BLaER1 treated with 17β-estradiol and CSF1 and Interleukin-3, amounts not matched to agents 10 nM and 100 nM (cell line): ENCODE measurements around the gene ACAA1.
A peak's percentile ranks its signal among the peaks of the same experiment; 100 is the strongest.

ENCODE experiments used
- H3K27ac ChIP-seq, 11 experiments: shearing (Covaris generic); formaldehyde crosslinking; 2 replicates each; pipeline ENCODE4 v1.8.1; 2022
- H3K27me3 ChIP-seq, 11 experiments: shearing (Covaris generic); formaldehyde crosslinking; 2 replicates each; pipeline ENCODE4 v1.8.1; 2022
- H3K36me3 ChIP-seq, 11 experiments: shearing (Covaris generic); formaldehyde crosslinking; 2 replicates each; pipeline ENCODE4 v1.8.1; 2022
- H3K4me1 ChIP-seq, 10 experiments: shearing (Covaris generic); formaldehyde crosslinking; 2 replicates each; pipeline ENCODE4 v1.8.1; 2022
- H3K4me2 ChIP-seq, 11 experiments: shearing (Covaris generic); formaldehyde crosslinking; 2 replicates each; pipeline ENCODE4 v1.8.1; 2022
- H3K4me3 ChIP-seq, 10 experiments: shearing (Covaris generic); formaldehyde crosslinking; 2 replicates each; pipeline ENCODE4 v1.8.1; 2022
- H3K9ac ChIP-seq, 11 experiments: shearing (Covaris generic); formaldehyde crosslinking; 2 replicates each; pipeline ENCODE4 v1.8.1; 2022
- H3K9me3 ChIP-seq, 11 experiments: shearing (Covaris generic); formaldehyde crosslinking; replicated peaks in 1 of 11; 2 replicates each; pipeline ENCODE4 v1.8.1; 2022
- H4K20me1 ChIP-seq, 11 experiments: shearing (Covaris generic); formaldehyde crosslinking; 2 replicates each; pipeline ENCODE4 v1.8.1; 2022
- Cebpa-rat ChIP-seq, 11 experiments: shearing (Covaris generic); IDR thresholded peaks; 2 replicates each; pipeline ENCODE4 v1.8.1; 2022

Gene ACAA1

DNA sequence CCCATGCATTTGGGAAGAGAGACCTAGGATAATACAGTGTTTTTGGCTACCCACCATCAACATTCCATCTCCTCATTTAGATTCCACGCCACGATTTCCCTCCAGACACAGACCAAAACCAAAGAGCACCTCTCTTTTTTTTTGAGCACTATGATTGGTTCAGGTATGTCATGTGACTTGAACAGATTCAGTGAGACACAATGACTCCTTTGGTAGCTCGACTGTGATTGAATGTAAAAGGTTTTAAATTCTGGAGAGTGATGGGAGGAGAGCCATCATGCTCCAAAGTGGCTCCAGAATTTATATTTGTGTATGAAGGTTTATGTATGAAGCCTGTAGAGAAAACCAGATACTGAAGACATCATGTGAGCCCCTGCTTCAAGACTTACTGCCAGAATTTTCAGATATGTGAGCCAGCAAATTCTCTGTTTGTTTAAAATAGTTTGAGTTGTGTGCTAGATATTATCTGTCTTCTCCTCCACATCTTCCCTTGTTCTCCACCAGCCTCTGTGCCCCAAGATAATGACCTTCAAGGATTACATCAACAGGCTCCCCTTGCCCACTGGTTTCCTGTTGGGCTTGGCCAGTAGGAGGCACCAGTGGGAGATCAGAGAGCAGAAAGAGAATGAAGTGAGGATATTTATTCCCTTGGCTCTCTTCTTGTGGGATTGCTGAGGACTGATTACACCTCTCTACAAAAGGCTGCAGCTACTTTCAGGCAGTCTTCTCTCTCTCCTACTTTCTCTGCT is 14.0 kb upstream of the ACAA1 start:
- peak overlapping the region in 5 of 11 experiments; percentile 56 to 93 (median 82); a peak in 11 of 22 replicates for H3K4me2 ChIP-seq
- peaks cover 0 to 8% (median 0%) of the 10 kb centered on the region in 11 experiments; a peak in 1 of 22 replicates for H3K36me3 ChIP-seq
- peaks cover 11 to 28% (median 22%) of the 10 kb centered on the region in 11 experiments; a peak in 21 of 22 replicates for H3K9me3 ChIP-seq
- peak overlapping the region in 2 of 11 experiments; percentile 12 to 57; a peak in 3 of 22 replicates for H3K9ac ChIP-seq
- TF ChIP-seq Cebpa-rat (IDR thresholded peaks at IDR 0.05) = no peak
- peaks cover 6 to 100% (median 64%) of the 10 kb centered on the region in 10 experiments; a peak in 19 of 20 replicates for H3K4me1 ChIP-seq
- no peak overlapping the region for H3K4me3 ChIP-seq
- H3K27me3 ChIP-seq = no peaks in the 10 kb centered on the region
- H3K27ac ChIP-seq = peak overlapping the region in 6 of 11 experiments; percentile 19 to 93 (median 72); a peak in 10 of 22 replicates
- H4K20me1 ChIP-seq = no peaks in the 10 kb centered on the region

- peak overlapping the region in 10 of 11 experiments; percentile 0 to 93 (median 76); a peak in 19 of 22 replicates for H3K27ac ChIP-seq
- no peaks in the 10 kb centered on the region for H3K27me3 ChIP-seq
- H3K9ac ChIP-seq = peak overlapping the region in 7 of 11 experiments; percentile 21 to 73 (median 68); a peak in 12 of 22 replicates
- H3K4me1 ChIP-seq = peaks cover 6 to 97% (median 60%) of the 10 kb centered on the region in 10 experiments; a peak in 19 of 20 replicates
- no peak for TF ChIP-seq Cebpa-rat (IDR thresholded peaks at IDR 0.05)
- H3K4me3 ChIP-seq = no peak overlapping the region; a peak in 1 of 20 replicates
- no peaks in the 10 kb centered on the region for H4K20me1 ChIP-seq
- peaks cover 19 to 40% (median 33%) of the 10 kb centered on the region in 11 experiments; a peak in 21 of 22 replicates for H3K9me3 ChIP-seq
- peak overlapping the region in 9 of 11 experiments; percentile 12 to 93 (median 75); a peak in 16 of 22 replicates for H3K4me2 ChIP-seq
- H3K36me3 ChIP-seq = peaks cover 0 to 14% (median 0%) of the 10 kb centered on the region in 11 experiments; a peak in 1 of 22 replicates
Measured at GRCh38 chr3:38149708-38150107, 12.8 kb upstream of the ACAA1 start.

DNA sequence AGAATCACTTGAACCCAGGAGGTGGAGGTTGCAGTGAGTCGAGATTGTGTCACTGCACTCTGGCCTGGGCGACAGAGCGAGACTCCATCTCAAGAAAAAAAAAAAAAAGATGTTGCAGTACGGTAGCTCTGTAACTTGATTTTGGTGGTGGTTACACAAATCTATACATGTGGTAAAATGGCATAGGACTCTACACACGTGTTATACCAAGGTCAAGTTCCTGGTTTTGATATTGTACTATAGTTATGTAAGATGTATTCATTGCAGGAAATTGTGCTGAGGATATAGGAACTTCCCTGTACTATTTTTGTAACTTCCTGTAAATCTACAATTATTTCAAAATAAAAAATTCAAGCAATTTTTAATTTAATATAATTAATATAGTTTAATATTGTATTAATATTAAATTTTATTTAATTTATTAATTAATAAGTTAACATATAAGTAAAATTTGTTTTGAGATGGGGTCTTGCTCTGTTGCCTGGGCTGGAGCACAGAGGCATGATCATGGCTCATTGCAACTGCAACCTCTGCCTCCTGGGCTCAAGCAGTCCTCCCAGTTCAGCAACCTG is 11.5 kb upstream of the ACAA1 start:
- Histone ChIP-seq H3K27me3 (no peaks in the 10 kb centered on the region), H3K4me1 (peaks cover 18 to 96% (median 58%) of the 10 kb centered on the region in 10 experiments), H4K20me1 (no peaks in the 10 kb centered on the region), H3K4me3 (0 out of 20 replicates have a peak overlapping the region, but pooled peaks of 1 of the 10 experiments have one; percentile 4), H3K9me3 (peaks cover 19 to 46% (median 35%) of the 10 kb centered on the region in 11 experiments; a peak in 21 of 22 replicates), H3K27ac (peak overlapping the region in 9 of 11 experiments; percentile 39 to 93 (median 78); a peak in 18 of 22 replicates), H3K4me2 (peak overlapping the region in 10 of 11 experiments; percentile 10 to 93 (median 68); a peak in 17 of 22 replicates), H3K9ac (peak overlapping the region in 6 of 11 experiments; percentile 30 to 73 (median 61); a peak in 9 of 22 replicates), H3K36me3 (peaks cover 0 to 14% (median 0%) of the 10 kb centered on the region in 11 experiments; a peak in 2 of 22 replicates)
- TF ChIP-seq Cebpa-rat (IDR thresholded peaks at IDR 0.05) = peak in 2 of 11 experiments; percentile 31 to 39; a peak in 1 of 22 replicates

DNA sequence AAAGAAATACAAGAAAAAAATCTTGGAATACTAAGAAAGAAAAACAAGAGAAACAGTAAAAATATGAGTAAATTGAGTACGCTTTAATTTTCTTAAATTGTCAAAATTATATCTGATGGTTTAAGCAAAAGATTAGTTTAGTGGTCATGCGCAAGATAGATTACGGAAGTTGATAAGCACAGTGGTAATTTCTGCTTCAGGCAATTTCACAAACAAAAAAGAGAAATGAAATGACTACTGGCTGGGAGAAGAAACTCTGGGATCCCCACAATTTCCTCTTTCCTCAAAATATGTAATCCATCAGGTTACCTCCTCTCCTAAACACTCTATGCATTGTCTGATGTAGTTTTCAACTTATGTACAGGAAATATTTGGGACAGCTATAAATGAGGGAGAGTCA is 10.5 kb upstream of the ACAA1 start:
- Histone ChIP-seq H3K27ac (peak overlapping the region in 8 of 11 experiments; percentile 53 to 93 (median 80); a peak in 17 of 22 replicates), H3K4me2 (peak overlapping the region in 7 of 11 experiments; percentile 52 to 91 (median 75); a peak in 12 of 22 replicates), H3K27me3 (no peaks in the 10 kb centered on the region), H3K4me3 (0 out of 20 replicates have a peak overlapping the region, but pooled peaks of 2 of the 10 experiments have one; percentile 4 to 17), H3K36me3 (peaks cover under 1 to 21% (median 6%) of the 10 kb centered on the region in 11 experiments; a peak in 18 of 22 replicates), H3K9ac (peak overlapping the region in 3 of 11 experiments; percentile 64 to 73 (median 66); a peak in 5 of 22 replicates), H3K4me1 (peaks cover 28 to 96% (median 61%) of the 10 kb centered on the region in 10 experiments), H4K20me1 (peaks cover 0 to 6% (median 2%) of the 10 kb centered on the region in 11 experiments; a peak in 7 of 22 replicates), H3K9me3 (peaks cover 19 to 46% (median 35%) of the 10 kb centered on the region in 11 experiments; a peak in 21 of 22 replicates)
- no peak for TF ChIP-seq Cebpa-rat (IDR thresholded peaks at IDR 0.05)

DNA sequence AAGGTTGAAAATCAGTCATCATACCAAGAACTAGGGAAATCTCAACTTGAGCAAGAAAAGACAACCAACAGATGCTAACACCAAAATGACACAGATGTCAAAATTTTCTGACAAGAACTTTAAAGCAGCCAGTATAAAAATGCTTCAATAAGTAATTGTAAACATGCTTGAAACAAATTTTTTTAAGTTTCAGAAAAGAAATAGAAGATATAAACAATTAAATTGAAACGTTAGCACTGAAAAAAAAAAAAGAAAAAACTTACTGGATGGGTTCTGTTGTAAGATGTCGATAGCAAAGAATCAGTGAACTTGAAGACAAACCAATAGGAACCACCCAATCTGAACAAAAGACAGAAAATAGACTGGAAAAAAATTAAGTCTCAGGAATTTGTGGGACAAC is 9.6 kb upstream of the ACAA1 start:
- Histone ChIP-seq H3K4me2 (peak overlapping the region in 3 of 11 experiments; percentile 75 to 91 (median 88); a peak in 4 of 22 replicates), H4K20me1 (peaks cover 0 to 15% (median 11%) of the 10 kb centered on the region in 11 experiments; a peak in 18 of 22 replicates), H3K4me3 (no peak overlapping the region), H3K27me3 (no peaks in the 10 kb centered on the region), H3K9ac (no peak overlapping the region), H3K27ac (peak overlapping the region in 4 of 11 experiments; percentile 82 to 93 (median 88); a peak in 8 of 22 replicates), H3K9me3 (peaks cover 19 to 45% (median 35%) of the 10 kb centered on the region in 11 experiments; a peak in 21 of 22 replicates), H3K4me1 (peaks cover 37 to 96% (median 62%) of the 10 kb centered on the region in 10 experiments), H3K36me3 (peaks cover 9 to 30% (median 15%) of the 10 kb centered on the region in 11 experiments)
- no peak for TF ChIP-seq Cebpa-rat (IDR thresholded peaks at IDR 0.05)

GRCh38 chr3:38143511-38143910 is 6.6 kb upstream of the ACAA1 start:
- H3K27me3 ChIP-seq = no peaks in the 10 kb centered on the region
- H3K4me1 ChIP-seq = peaks cover 60 to 86% (median 67%) of the 10 kb centered on the region in 10 experiments
- peak overlapping the region in 8 of 11 experiments; percentile 5 to 66 (median 27); a peak in 7 of 22 replicates for H3K9ac ChIP-seq
- peaks cover 25 to 48% (median 34%) of the 10 kb centered on the region in 11 experiments for H3K36me3 ChIP-seq
- H3K9me3 ChIP-seq = peaks cover 19 to 41% (median 35%) of the 10 kb centered on the region in 11 experiments; a peak in 21 of 22 replicates
- peak overlapping the region in 1 of 10 experiments; percentile 28; a peak in 2 of 20 replicates for H3K4me3 ChIP-seq
- H3K4me2 ChIP-seq = peak overlapping the region; percentile 64 to 99 (median 97)
- peak overlapping the region in 10 of 11 experiments; percentile 9 to 57 (median 38); a peak in 18 of 22 replicates for H3K27ac ChIP-seq
- no peak for TF ChIP-seq Cebpa-rat (IDR thresholded peaks at IDR 0.05)
- peaks cover 17 to 41% (median 32%) of the 10 kb centered on the region in 11 experiments; a peak in 21 of 22 replicates for H4K20me1 ChIP-seq

DNA sequence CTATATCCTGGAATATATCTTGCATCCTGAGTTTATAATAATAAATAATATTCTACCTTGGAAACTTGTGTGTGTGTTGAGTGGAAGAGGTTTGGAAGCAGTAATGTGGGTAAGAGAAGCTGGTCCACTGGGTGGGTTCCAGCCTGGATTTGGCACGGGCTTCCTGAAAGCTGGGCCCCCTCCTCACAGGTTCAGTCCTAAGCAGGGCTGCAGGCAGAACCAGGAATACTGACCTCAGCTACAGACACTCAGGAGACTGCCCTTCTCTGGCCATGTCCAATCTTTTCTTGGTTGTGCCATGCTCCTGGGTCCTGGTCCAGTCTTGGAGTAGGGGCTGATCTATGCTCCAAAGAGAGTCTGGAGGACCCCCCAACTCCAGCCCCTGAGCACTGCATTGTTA is 6.0 kb upstream of the ACAA1 start:
- Histone ChIP-seq H3K4me1 (peaks cover 59 to 83% (median 65%) of the 10 kb centered on the region in 10 experiments), H3K27me3 (no peaks in the 10 kb centered on the region), H3K9me3 (peaks cover 19 to 38% (median 32%) of the 10 kb centered on the region in 11 experiments; a peak in 21 of 22 replicates), H3K9ac (peak overlapping the region in 3 of 11 experiments; percentile 33 to 66 (median 34); a peak in 1 of 22 replicates), H4K20me1 (peaks cover 17 to 41% (median 32%) of the 10 kb centered on the region in 11 experiments; a peak in 21 of 22 replicates), H3K27ac (peak overlapping the region in 3 of 11 experiments; percentile 37 to 57 (median 54); a peak in 5 of 22 replicates), H3K36me3 (peaks cover 25 to 48% (median 34%) of the 10 kb centered on the region in 11 experiments), H3K4me2 (peak overlapping the region; percentile 64 to 99 (median 97)), H3K4me3 (no peak overlapping the region)
- no peak for TF ChIP-seq Cebpa-rat (IDR thresholded peaks at IDR 0.05)
